ENCODE results near the gene ALG8. TPM values are rescaled to one million over a fixed set of nuclear protein-coding genes. Genes with fewer than 3 reads are reported as not detected.

The ALG8 gene
- polyA plus RNA-seq, 1 donor from 2014 or later: 42.1 TPM

DNA sequence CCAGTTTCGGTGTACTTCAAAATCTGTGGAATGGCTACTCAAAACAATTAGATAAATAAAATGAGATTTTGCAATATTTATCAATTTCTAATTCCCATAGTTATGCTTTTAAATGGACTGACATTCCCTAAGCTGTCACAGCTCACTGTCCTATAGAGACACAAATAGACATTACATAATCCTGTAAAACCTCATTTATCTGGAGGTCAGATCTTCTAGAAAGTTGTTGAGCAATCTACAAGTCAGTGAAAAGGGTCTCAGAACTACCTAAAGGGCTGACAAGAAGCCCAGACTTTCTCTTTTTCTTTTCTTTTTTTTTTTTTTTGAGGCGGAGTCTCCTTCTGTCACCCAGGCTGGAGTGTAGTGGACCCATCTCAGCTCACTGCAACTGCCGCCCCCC lies 12.0 kb downstream of the ALG8 start:
- H3K27ac ChIP-seq (ENCODE audit: low read length): no peak overlapping the region
- no peaks in the 10 kb centered on the region for H3K36me3 ChIP-seq (ENCODE audit: insufficient read depth, low read length)
- no peak overlapping the region for H3K4me3 ChIP-seq (ENCODE audit: low read length)

DNA sequence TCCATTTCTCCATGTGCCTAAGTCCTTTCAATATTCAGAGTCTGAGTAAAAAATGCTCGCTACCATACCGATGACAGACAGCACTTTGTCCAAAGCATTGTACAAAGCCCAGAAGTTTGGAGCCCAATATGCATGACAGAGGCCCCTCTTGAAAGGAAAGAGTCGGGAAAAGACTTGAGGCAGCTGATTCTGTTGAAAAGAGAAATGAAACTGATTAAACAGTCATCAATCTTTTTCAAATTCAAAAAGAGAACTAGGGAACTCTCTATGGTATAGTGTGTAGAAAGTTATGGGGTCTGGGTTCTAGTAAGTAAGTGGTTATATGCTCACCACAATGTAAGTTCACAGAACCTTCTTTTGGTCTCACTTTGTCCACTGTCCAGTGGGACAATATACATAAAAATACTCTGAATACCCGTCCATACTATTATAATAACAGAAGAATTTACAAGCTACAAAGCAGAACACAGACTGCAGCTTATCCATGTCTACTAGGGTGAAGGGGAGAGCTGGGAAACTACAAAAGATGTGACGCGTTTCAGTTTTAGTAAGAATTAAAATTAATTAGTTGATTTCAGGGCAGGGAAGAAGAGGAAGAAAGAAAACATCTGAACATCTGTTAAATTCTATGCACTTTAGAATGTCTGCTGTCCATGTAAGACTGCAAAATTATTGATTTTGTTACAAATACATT lies 26.7 kb downstream of the ALG8 start:
- no peak overlapping the region for H3K9ac ChIP-seq (ENCODE audit: low read length)
- H3K79me2 ChIP-seq (replicated peaks; ENCODE audit: insufficient read depth, low read length): no peaks in the 10 kb centered on the region
- H3K4me3 ChIP-seq (ENCODE audit: low read length): no peak overlapping the region
- no peaks in the 10 kb centered on the region for H3K36me3 ChIP-seq (ENCODE audit: insufficient read depth, low read length)
- no peak overlapping the region for H3K27ac ChIP-seq (ENCODE audit: low read length)
- no peak overlapping the region for H3K4me2 ChIP-seq (ENCODE audit: low read length)
- no peaks in the 10 kb centered on the region for H4K20me1 ChIP-seq (ENCODE audit: insufficient read depth)
- no peaks in the 10 kb centered on the region for H3F3A ChIP-seq (ENCODE audit: insufficient read depth, low read length, poor library complexity, severe bottlenecking)
- H3K9me2 ChIP-seq (ENCODE audit: insufficient read depth, low read length): no peaks in the 10 kb centered on the region
- no peaks in the 10 kb centered on the region for H3K9me3 ChIP-seq (ENCODE audit: low read length)
- TF ChIP-seq POLR2AphosphoS5 (IDR thresholded peaks at IDR 0.05) (no peak), REST (IDR thresholded peaks at IDR 0.05; ENCODE audit: borderline replicate concordance) (no peak), SMC3 (conservative IDR thresholded peaks at IDR 0.05; ENCODE audit: poor library complexity) (no peak), MXI1 (conservative IDR thresholded peaks at IDR 0.05; ENCODE audit: poor library complexity, severe bottlenecking) (no peak)
- H2AFZ ChIP-seq (ENCODE audit: low read depth, low read length): no peak overlapping the region
- H3K27me3 ChIP-seq (ENCODE audit: insufficient read depth, low read depth, low read length): no peaks in the 10 kb centered on the region

More for the DNA sequence above, 12.0 kb downstream of the ALG8 start:
- H3K4me2 ChIP-seq (ENCODE audit: low read length): no peak overlapping the region
- no peaks in the 10 kb centered on the region for H3K79me2 ChIP-seq (replicated peaks; ENCODE audit: insufficient read depth, low read length)
- no peak for TF ChIP-seq RAD21 (conservative IDR thresholded peaks at IDR 0.05)
- TF ChIP-seq, protein P1, sequence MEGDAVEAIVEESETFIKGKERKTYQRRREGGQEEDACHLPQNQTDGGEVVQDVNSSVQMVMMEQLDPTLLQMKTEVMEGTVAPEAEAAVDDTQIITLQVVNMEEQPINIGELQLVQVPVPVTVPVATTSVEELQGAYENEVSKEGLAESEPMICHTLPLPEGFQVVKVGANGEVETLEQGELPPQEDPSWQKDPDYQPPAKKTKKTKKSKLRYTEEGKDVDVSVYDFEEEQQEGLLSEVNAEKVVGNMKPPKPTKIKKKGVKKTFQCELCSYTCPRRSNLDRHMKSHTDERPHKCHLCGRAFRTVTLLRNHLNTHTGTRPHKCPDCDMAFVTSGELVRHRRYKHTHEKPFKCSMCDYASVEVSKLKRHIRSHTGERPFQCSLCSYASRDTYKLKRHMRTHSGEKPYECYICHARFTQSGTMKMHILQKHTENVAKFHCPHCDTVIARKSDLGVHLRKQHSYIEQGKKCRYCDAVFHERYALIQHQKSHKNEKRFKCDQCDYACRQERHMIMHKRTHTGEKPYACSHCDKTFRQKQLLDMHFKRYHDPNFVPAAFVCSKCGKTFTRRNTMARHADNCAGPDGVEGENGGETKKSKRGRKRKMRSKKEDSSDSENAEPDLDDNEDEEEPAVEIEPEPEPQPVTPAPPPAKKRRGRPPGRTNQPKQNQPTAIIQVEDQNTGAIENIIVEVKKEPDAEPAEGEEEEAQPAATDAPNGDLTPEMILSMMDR (IDR thresholded peaks at IDR 0.05; ENCODE audit: poor library complexity, severe bottlenecking): no peak
- no peak for TF ChIP-seq SMC3 (conservative IDR thresholded peaks at IDR 0.05; ENCODE audit: poor library complexity)
- no peak for TF ChIP-seq REST (IDR thresholded peaks at IDR 0.05; ENCODE audit: borderline replicate concordance)
- TF ChIP-seq MXI1 (conservative IDR thresholded peaks at IDR 0.05; ENCODE audit: poor library complexity, severe bottlenecking): no peak
- no peak for TF ChIP-seq POLR2AphosphoS5 (IDR thresholded peaks at IDR 0.05)
- TF ChIP-seq TAF1 (IDR thresholded peaks at IDR 0.05; ENCODE audit: low read depth): no peak
- H3K9me3 ChIP-seq (ENCODE audit: low read length): no peaks in the 10 kb centered on the region
- H3K9me2 ChIP-seq (ENCODE audit: insufficient read depth, low read length): no peaks in the 10 kb centered on the region
- H4K20me1 ChIP-seq (ENCODE audit: insufficient read depth): no peaks in the 10 kb centered on the region
- H2AFZ ChIP-seq (ENCODE audit: low read depth, low read length): no peak overlapping the region
- H3K27me3 ChIP-seq (ENCODE audit: insufficient read depth, low read depth, low read length): no peaks in the 10 kb centered on the region
- H3F3A ChIP-seq (ENCODE audit: insufficient read depth, low read length, poor library complexity, severe bottlenecking): no peaks in the 10 kb centered on the region
- H3K9ac ChIP-seq (ENCODE audit: low read length): no peak overlapping the region
